OCI-LY3 (cell line): ENCODE results near the gene CIDEB.

Experiments
- CTCF ChIP-seq: fragments of 200-600, 300-600 bp; sonication (generic); IDR thresholded peaks from 2 replicates; pipeline ENCODE4 v1.5.1; 2014; ENCODE audit warnings: antibody characterized with exemption, low read length, low read depth
- EZH2phosphoT487 ChIP-seq: fragments of 200-600 bp; shearing (Covaris generic); IDR thresholded peaks from 2 replicates; pipeline ENCODE4 v1.6.1; 2018; ENCODE audit warnings: antibody characterized with exemption, mixed run types, low read depth

- TF ChIP-seq CTCF = no peak
- TF ChIP-seq EZH2phosphoT487 = no peak
Measured at GRCh38 chr14:24327303-24327702, 19.5 kb upstream of the CIDEB start.
